AG08395 (cell line): ENCODE measurements around the gene KSR2.
"Not testable (repeated sequence)": the region's sequence is repeated elsewhere in the genome, so short reads cannot be mapped to it uniquely, and the experiment has no call there.

Experiments
- DNase-seq: peaks from one replicate; pipeline ENCODE4 v3.0.0; 2012; ENCODE audit warnings: mixed read lengths, low spot score

Gene KSR2

DNA sequence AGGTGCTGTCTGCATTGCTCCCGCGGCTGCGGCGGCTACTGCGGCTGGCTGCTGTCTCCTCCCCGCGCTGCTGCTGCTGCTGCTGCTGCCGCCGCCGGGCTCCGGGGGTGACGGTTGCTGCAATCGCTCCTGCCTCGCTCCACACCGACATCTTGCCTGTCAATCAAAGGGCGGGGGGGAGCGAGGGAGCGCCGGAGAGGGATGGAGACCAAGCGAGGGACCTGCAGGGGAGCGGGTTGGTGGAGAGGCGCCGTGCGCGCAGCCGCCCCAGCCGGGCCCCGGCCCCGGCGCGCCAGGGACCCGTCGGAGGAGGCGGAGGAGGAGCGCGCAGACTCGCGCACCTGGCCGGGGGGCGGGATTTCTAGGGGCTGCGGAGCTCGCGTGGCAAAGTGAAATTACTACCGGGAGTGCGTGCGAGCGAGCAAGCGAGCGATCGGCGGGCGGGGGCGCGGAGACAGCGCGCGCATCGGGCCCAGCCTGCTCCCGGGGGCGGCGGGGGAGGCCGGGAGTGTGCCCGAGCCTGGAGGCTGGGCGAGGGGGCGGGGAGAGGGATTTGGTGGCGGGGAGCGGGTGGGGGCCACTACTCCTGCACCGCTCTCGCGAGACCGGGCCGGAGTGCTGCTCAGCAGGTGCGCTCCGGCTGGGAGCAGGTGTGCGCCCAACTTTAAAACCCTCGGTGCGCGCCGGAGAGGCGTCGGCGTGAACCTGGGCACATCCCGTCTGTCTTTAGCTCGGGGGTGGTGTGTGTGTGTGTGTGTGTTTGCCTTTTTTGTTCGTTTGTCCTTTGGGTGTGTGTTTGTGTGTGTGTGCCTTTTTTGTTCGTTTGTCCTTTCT, at the start of gene KSR2:
Gene KSR2 (minus strand): TSS at position 165 of the 834 bp plus-strand sequence. CDS start 735 bp downstream, outside the sequence.
- peak; percentile 23 for DNase-seq

GRCh38 chr12:118017926-118018325, 49.1 kb upstream of the KSR2 start:
- no peak for DNase-seq

DNA sequence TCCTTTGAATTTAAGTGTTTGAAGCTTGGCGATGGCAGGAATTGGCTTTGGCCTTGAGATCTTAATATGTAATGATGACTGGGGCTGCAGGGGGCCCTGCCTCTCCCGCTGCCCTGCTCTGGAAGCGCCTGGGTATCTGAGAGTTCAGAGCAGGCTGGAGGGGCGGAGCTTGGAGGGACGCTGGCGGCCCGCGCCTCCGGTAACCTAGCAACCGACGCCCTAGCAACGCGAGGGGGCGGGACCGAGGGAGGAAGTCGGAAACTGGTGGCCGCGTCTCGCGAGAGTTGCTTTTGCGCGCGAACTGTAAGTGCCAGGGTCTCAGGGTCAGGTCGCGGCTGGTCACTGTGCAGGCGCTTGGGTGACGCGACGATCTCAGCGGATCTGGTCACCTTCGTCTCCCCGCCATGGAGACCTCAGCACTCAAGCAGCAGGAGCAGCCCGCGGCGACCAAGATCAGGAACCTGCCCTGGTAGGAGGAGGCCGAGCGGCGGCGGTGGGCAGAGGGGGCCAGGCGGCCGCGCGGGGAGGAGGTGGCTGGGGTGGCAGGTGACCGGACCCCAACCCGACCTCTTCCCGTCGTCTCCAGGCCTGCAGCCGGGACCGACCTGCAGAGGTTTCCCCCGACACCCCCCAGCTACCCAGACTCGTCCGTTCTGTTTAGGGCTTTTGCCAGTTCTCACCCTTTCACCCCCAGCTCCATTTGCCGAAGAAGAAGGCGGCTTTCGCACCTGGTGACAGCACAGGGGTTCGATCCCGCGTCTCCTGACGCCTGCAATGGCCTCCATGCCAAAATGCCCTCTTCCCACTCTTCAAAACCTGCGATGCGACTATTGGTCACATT, 47.9 kb upstream of the KSR2 start, which contains the start of gene RFC5:
Gene RFC5 (plus strand): TSS at position 280 of the 841 bp plus-strand sequence. CDS start 125 bp downstream, at position 405.
- DNase-seq, result peak; percentile 99

DNA sequence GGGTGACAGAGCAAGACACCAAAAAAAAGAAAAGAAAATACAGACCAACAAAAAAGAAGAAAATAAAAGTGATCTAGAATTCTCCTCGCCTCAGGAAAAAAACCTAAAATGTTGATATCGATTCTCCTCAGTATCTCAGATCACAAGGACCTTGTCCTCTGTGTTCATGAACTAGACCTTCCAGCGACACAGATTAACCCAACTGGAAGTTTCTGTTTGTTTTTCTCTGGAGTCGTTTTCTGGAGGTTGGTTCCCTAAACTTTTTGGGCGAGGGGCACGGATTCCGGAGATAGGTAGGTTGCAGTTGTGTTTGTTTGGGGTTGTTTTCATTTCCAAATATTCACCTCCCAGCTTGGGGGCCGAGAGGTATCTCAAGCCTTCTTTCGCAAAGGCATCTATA, 47.2 kb upstream of the KSR2 start:
- DNase-seq, result peak; percentile 6

DNA sequence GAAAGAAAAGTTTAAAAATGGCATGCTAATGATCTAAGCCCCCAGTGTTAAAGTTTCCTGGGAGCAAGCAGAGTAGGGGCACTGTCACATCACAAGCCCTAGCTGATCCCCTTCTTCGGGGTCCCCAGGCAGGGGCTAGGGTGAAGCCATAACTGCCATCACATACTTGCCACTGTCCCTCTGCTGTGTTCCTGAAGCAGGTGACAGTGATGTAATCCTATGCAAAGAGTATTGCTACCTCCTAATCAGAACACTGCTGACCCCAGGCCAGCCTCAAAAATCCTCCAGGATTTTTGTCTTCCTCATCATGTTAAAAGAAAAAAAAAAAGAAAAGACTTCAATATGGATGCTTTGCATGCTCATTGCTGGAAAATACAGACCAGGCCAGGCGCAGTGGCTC, 46.5 kb upstream of the KSR2 start:
- DNase-seq, result no peak

GRCh38 chr12:118013283-118013682, 44.5 kb upstream of the KSR2 start:
- DNase-seq, result no peak

- no peak for DNase-seq
Observed at GRCh38 chr12:118011961-118012360, 43.2 kb upstream of the KSR2 start.

GRCh38 chr12:118011377-118011776, 42.6 kb upstream of the KSR2 start:
- DNase-seq, result no peak

- DNase-seq, result no peak
Observed at GRCh38 chr12:118010903-118011302, 42.1 kb upstream of the KSR2 start.

DNA sequence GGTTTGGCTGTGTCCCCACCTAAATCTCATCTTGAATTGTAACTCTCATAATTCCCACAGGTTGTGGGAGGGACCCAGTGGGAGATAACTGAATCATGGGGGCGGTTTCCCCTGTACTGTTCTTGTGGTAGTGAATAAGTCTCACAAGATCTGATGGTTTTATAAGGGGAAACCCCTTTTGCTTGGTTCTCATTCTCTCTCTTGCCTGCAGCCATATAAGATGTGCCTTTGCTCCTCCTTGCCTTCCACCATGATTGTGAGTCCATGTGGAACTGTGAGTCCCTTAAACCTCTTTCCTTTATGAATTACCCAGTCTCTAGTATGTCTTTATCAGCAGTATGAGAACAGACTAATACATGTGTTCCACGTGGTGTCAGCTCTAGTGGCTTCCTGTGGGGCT, 31.0 kb upstream of the KSR2 start:
- DNase-seq, result not testable (repeated sequence)

DNA sequence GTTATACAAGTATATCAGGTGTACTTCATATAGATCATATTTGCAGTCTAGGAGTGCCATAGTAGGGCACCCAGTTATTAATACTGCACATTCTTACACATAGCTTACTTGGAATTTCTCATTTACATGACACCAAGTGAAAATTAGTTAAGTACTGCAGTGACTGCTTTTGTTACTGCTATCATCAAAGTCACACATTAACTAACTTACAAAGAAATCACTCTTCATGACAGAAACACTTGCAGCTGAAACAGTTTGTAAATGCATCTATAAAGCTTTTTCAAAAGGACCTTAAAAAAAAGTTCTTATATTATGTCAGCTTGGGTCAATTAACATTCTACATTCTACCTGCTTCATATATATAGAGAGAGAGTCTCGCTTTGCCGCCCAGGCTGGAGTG, 29.9 kb upstream of the KSR2 start:
- DNase-seq, result no peak

GRCh38 chr12:117994551-117995438, 26.0 kb upstream of the KSR2 start:
- DNase-seq, result no peak

- peak; percentile 61 for DNase-seq
Observed at GRCh38 chr12:117986705-117987469, 18.1 kb upstream of the KSR2 start.

DNA sequence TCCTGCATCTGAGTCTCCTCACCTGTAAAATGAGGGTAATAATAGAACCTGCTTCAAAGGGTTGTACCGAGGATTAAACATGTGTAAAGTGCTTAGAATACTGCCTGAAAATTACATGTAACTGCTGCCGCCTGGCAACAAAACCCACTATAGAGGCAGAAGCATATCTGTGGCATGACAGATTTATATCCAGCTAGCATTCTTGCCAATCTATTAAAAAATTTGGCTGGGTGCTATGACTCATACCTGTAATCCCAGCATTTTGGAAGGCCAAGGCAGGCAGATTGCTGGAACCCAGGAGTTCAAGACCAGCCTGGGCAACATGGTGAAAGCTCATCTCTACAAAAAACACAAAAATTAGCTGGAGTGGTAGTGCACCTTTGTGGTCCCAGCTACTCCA, 16.4 kb upstream of the KSR2 start:
- DNase-seq, result no peak

DNA sequence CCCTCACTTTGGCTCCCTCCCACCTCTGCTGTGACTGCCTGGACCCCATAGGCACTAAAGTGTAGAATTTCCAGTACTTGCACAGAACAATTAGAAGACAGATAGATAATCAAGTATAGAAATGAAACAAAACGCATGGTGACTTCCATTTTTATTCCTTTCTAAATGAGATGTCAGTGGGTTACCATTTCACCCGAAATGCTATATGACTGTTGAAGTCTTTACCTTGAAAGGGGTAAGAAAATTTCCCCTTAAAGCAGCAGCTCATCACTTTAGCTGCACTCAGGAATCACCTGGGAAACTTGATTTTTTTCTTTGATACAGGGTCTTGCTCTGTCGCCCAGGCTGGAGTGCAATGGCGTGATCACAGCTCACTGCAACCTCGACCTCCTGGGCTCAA, 12.5 kb upstream of the KSR2 start:
- DNase-seq, result no peak

DNA sequence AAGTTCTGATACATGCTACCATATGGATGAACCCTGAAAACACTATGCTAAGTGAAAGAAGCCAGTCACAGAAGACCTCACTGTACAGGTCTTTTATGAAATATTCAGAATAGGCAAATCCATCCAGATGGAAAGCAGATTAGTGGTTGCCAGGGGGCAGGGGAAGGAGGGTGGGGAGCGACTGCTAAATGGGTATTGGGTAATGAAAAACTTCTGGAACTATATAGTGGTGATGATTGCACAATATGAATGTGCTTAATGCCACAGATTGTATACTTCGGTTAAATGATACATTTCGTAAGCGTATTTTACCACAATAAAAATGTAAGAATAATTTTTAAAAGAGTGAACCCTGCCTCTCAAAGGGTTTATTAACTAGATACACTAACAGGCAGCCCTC, 11.8 kb upstream of the KSR2 start:
- DNase-seq, result no peak

- DNase-seq, result no peak
Observed at GRCh38 chr12:117977373-117977772, 8.6 kb upstream of the KSR2 start.

DNA sequence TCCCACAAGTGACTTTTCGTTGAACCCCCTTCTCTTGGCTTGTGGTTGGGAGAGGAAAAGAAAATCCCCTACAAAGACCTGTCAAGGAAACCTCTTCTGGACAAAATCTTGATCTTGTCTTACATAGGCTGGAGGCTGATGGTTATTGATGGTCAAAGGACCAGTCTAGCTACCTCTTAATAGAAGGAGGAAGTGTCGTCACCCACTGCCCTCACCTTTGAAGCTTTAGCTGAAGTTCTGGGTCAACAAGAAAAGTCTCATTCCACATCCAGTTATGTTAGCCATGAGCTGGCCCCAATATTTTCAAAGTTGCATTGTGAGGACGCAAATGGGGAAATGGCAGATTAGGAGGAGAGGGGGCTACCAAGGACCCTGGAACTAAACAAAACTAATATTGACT, 6.2 kb upstream of the KSR2 start:
- no peak for DNase-seq

GRCh38 chr12:117972301-117972700, 3.5 kb upstream of the KSR2 start:
- no peak for DNase-seq

DNA sequence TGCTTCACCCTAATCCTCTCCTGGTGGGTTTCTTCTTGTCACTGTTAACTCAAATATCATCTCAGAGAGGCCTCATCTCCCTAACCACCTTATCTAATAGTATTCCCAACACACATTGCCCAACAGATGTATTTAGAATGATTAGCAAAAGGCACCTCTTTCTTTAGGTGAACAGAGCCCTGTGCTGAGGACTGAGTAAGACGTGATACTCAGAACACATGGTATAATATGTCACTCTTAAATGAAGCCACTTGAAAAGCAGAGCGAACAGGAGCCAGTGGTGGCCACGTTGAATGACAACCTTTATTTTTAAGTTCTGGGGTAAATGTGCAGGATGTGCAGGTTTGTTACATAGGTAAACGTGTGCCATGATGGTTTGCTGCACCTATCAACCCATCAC, 1.5 kb upstream of the KSR2 start:
- DNase-seq, result no peak

- no peak for DNase-seq
Observed at GRCh38 chr12:117968151-117968789, 520 bp downstream of the KSR2 start.
